GM20431 (cell line): ENCODE results near the gene ZFAND3.

Experiments used
- in situ Hi-C: fragments of 300-500 bp; cut with MseI, MboI; formaldehyde crosslinking; loops from one replicate; pipeline ENCODE4 v1.15.0; 2020; ENCODE audit warnings: low sequenced_read_pairs; ENCODE audit not compliant: unreplicated experiment

Gene ZFAND3

GRCh38 chr6:38153798-38154345 lies 334.3 kb downstream of the ZFAND3 start:
- in situ Hi-C loops: no loop called here

DNA sequence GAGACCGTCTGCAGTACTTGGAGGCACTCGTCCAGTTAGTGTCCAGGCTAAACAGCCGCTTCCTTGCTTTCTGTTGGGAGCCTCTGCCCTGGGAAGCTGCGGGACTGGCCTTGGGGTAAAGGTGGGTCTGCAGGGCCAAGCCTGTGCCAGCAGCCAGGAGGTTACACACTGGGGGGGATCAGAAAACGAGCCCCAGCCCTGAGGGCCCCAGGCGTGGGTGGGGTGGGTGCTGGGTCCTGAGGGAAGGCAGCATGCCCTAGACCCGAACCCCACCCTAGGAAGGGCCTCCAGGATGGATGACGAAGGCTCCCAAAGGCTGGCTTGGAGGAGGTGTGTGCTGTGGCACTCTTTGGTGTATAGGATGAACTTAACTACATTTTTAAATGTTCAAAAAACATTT lies 335.2 kb downstream of the ZFAND3 start:
- in situ Hi-C loops: no loop called here

- in situ Hi-C loops: no loop called here
Observed at GRCh38 chr6:38155144-38155543, 335.6 kb downstream of the ZFAND3 start.

DNA sequence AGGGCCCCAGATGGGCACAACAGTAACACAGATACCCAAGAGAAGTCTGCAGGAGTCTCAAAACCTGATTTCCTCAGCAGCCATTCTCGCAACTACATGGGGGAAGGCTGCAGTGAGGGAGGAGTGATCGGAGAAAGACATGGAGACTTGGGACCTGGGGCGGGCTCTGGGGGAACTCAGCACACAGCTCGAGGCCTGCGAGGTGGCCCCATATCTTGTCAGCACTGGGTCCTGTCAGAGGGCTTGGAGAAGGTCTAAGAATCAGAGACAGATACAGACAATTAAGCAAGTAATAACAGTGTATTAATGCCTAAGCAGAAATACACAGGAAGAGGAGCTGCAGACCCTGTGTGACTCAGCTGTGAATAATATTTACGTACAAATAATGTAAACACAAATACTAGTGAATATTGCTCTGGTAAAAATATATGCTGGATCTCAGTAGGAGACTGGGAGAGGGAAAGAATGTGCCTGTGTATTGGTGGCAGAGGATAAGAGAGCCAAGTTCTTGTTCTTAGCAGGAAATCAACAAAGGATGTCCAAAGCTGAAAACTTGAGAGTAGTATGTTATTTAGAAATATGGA lies 336.2 kb downstream of the ZFAND3 start:
- in situ Hi-C loops: no loop called here

DNA sequence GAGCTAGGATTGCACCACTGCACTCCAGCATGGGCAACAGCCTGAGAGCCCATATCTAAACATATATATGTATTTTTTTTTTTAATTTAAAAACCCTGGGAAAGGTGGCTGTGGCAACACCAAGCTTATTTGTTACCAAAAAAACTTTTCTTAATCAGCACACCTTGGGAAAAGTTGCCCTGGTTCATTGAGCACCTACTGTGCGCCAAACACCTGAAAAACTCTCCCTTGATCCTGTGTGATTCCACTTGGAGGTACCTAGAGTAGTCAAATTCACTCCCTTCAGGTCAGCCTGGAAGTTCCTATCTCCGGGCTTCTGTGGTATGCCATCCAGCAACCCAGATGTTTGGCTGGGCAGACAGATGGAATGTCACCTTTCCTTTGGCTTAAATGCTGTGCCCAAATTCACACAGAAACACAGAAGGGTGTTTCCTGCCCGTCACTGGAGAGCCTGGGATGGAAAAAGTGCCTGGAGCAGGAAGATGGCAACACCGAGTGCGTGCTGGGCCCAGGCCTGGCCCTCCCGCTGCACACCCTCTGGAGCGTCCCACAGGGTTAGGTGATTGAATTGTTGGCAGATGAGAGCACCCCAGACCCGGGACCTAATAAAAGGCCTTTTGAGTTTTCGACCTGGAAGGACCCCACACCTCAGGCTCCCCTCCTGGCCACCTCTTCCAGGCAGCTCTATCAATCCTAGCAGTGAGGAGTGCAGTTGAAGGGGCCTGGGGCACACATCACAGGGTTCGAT lies 337.5 kb downstream of the ZFAND3 start:
- in situ Hi-C loops: no loop called here

DNA sequence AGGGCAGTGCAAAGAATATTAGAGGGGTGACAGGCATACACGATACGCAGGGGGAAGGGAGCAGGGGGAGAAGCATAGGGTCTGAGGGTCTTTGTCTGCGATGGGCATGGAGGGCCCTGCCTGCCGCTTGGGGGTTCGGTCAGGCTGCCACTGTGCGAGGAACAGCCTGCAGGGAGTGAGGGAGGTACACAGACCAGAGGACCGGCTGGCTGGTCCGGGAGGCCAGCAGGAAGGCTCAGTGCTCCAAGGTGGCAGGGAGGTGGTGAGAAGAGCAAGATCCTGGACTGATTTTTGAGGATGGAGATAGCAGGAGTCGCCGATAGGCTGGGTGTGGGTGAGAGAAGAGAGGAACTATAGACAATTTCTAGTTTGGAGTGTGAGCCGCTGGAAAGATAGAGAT lies 338.4 kb downstream of the ZFAND3 start:
- in situ Hi-C loops: no loop called here

- in situ Hi-C loops: no loop called here
Observed at GRCh38 chr6:38158762-38159350, 339.3 kb downstream of the ZFAND3 start.

- in situ Hi-C loops: no loop called here
Observed at GRCh38 chr6:38159596-38159995, 340.1 kb downstream of the ZFAND3 start.

DNA sequence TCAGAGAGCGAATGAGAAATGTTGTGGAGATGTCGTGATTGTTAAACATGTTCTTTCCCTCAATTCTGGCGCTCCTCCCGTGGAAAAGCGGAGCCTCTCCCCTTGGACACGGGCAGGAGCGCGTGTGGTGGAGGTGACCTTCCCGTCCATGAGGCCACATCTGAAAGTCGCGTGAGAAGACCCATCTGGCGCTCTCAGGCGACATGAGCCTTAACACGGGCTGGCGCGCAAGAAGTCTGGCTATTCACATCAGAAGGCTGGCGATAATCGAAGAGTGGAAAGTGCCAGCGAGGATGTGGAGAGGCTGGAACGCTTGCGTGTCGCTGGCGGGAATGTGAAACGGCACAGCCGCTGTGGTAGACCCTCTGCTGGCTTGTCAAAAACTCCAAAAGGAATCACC lies 341.3 kb downstream of the ZFAND3 start:
- in situ Hi-C loops: no loop called here

- in situ Hi-C loops: no loop called here
Observed at GRCh38 chr6:38161331-38161730, 341.8 kb downstream of the ZFAND3 start.

DNA sequence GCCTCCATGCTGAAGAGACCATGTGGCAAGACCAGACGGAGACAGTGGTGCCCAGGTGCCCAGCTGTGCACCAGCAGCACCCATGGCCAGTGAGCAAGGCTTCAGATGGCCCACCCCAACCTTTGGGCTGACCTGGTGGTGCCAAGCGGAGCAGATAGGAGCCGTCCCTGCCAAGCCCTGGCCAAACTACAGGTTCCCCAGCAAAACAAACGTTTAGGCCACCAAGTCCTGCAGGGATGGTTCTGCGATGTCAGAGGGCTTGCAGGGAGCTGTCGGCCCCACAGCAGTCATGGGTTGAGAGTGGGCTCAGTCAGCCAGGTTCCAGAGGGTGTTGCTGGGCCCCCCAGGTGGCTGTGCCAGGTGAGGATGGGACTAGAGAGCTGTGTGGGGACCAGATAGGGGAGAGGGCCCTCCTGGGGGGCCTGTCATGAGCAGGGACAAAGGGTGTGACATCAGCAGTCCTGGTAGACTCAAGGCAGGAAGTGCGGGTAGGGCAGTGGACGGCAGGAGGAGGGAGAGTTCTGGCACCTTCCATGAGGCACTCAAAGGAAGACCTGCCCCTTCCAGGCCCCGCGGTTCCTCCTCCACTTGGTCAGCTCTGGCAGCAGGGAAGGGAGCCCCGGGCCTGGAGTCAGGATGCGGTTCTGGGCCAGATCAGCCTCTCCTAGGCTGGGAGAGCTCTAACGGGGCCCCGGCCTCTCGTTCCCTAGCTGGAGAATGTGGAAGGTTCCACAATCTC lies 342.4 kb downstream of the ZFAND3 start:
- in situ Hi-C loops: no loop called here

GRCh38 chr6:38162493-38163185 lies 343.1 kb downstream of the ZFAND3 start:
- in situ Hi-C loops: no loop called here

GRCh38 chr6:38163186-38164130 lies 343.9 kb downstream of the ZFAND3 start:
- in situ Hi-C loops: no loop called here

GRCh38 chr6:38164131-38164481 lies 344.6 kb downstream of the ZFAND3 start:
- in situ Hi-C loops: no loop called here

DNA sequence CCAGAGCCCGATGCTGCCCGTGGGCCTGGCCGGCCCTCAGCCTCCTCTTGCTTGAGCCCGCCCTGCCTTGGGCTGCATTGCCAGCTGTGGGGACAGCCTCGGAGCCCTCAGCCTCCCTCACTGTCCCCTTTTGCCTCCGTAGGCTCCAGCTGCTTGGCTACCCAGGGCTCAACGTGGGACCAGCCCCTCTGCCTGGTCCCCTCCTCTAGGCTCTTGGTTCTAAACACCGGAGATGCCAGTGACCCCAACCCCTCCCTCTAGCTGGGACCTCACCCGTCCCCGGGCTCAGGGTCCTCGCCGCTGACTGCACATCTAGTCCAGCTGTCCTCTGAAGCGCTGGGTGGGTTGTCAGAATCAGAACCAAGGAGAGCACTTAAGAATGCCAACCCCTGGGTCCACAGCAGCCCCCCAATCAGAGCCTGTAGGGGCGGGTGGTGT lies 345.2 kb downstream of the ZFAND3 start:
- in situ Hi-C loops: no loop called here

DNA sequence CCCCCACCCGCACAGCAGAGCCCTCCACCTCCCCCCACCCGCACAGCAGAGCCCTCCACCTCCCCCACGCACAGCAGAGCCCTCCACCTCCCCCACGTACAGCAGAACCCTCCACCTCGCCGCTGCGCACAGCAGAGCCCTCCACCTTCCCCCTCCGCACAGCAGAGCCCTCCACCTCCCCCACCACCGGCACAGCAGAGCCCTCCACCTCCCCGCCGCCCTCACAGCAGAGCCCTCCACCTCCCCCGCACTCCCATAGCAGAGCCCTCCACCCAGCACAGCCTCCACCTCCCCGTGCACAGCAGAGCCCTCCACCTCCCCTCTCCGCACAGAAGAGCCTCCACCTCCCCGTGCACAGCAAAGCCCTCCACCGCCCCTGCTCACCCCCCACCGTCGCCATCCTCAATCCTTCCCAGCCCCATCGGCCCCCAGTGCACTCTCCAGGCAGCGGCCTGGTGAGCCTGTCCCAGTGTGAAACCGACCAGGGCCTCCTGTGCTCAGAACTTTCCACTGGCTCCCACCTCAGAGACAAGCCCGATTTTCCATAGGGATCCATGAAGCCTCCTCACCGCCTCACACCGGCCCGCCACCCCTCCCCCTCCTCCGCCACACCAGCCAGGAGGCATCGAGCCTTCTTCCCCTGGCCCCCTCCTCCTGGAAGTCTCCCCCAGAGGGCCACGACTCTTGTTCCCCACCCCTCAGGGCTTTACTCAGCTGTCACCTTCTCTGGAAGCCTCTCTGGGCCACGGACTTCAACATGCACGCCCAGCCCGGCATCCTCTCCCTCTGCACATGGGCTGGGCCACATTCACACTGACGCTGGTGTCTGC lies 347.1 kb downstream of the ZFAND3 start:
- in situ Hi-C loops: no loop called here

DNA sequence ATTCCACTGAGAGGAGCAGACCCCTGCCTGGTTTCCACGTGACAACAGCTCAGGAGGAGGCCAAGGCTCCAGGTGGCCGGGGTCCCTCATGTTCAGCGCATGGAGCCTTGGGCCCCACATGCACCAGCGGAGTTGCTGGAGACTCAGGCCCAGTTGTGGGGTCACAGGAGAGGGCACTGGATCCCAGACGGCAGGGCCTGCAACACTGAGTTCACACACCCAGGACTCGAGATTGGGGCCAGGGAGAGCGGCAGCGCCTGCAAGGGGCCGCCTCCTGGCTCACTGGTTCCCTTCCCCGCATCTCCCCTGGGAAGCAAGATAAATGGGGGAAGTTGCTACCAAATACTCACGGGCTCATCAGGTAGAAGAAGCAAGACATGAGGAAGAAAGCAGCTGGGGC lies 348.1 kb downstream of the ZFAND3 start:
- in situ Hi-C loops: no loop called here

DNA sequence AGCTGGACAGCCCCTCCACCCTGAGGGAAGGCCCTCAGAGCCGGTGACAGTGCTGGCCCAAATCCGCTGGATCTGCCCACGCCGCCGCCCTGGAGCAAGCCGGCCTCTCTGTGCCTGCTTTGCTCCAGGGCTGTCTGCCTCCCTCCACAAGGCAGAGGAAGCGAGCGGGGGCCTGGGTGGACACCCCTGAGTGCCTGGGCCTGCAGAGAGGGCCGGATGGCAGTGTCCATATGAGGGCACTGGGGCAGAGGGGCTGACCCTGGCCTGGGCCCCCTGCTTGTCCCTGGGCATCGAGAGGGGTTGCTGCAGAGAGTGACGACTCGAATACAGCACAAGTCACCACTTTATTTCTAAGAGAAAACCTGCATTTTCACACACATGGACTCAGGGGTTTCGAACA lies 348.6 kb downstream of the ZFAND3 start:
- in situ Hi-C loops: no loop called here
